Activated naive CD8-positive, alpha-beta T cell treated with anti-CD3 and anti-CD28 coated beads, Interleukin-2, amount 50 U/mL, for 16 hours (primary cell): ENCODE measurements around the gene CAT.

Experiments
- DNase-seq: peaks from one replicate; pipeline ENCODE4 v3.0.0-alpha.2; 2020; ENCODE audit warnings: low read depth, low spot score

Gene CAT

GRCh38 chr11:34495239-34495723, 56.5 kb downstream of the CAT start:
- no peak for DNase-seq

GRCh38 chr11:34495724-34496377, 57.1 kb downstream of the CAT start:
- DNase-seq = no peak

DNA sequence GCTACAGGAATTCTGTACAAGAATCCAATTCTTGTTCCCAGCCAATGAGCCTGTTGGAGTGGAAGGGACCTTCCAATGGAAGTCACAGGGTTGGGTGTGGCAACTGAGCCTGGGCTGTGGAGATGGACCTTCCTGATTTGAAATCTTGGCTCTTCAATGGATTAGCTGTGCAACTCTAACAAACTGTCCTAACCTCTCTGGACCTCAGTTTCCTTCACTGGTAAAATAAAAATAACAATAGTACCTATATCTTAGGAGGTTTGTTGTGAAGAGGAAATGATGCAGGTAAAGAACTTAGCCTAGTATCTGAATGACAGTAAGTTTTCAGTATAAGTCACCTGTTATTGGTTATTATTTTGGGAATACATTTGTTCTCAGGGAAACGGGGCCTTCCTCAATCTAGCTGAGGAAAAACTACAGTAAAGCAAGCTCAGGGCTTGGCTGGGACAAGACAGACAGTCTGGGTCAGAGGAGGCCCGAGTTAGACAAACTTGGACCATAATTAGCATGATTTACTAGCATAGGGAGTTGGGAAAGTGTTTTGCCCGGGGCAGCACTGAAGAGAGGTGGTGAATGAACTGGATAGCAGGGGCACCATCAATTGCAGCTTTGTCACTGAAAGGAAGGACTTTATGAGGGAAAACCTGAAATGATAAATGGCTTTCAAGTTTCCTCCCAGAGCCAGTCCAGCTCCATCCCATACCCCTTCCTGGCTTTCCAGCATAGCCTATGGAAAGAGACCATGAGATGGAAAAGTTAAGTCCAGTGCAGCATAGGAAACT, 61.2 kb downstream of the CAT start:
- no peak for DNase-seq

- DNase-seq = no peak
These were observed 62.8 kb downstream of the CAT start for GRCh38 chr11:34501500-34501899.

DNA sequence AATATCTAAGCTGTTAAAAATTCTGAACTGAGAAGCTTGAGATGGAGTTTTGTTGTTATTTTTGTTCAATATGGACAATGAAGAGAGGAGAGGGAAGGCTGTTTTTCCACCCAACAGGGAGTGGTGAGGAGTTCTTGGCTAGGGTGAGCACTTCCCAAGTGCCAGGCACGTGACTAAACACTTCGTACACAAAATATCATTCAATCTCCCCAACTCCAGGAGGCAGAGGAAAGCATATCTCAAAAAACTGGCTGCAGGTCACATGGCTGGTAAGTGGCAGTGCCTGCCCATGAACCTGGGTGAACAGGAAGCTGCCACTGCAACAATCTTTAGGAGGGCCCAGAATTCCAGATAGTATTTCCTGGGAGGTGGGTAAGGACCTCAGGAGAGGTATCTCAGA, 63.2 kb downstream of the CAT start:
- no peak for DNase-seq

DNA sequence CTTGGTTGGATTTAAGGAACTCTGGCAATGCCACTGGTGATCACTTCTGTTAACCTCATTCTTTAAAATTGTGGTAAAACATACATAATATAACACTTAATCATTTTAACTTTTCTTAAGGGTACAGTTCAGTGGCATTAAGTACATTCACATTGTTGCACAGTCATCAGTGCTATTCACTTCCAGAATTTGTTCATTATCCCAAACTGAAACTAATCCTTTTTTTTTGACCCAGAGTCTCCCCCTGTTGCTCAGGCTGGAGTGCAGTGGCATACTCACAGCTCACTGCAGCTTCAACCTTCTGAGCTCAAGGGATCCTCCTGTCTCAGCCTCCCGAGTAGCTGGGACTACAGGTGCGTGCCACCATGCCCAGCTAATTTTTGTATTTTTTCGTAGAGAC, 64.2 kb downstream of the CAT start:
- DNase-seq = no peak

DNA sequence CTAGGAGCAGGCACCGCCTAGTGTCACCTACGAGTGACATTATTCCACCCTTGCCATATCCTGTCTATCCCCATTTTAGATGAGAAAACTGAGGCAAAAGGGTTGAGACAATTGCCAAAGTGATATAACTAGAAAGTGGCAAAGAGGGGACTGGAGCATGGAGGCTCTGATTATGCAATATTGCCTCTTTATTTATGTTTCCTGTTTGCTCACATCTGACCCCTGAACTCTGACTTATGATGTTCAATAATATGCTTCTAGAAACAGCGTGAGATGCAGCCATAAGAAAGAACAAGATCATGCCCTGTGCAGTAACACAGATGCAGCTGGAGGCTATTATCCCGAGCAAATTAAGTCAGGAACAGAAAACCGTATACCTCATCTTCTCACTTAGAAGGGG, 67.1 kb downstream of the CAT start:
- no peak for DNase-seq

- no peak for DNase-seq
These were observed 68.4 kb downstream of the CAT start for GRCh38 chr11:34507156-34507555.

DNA sequence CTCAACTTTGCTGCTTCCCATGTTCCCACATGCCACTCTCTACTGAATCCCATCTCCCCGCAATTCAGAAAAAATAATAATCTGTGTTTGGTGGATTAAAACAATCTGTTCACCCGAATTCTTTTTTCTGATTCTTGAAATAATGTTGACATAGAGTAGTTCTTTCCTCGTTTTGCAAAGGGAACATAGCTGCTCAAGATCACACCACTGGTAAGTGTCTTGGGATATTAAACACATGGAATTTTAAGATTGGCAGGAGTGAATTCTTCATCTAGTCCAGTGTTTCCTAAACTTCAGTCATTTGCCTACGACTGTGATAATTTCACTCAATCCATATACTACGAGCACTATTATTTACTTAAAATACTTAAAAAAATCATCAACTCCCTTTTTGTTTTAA, 68.9 kb downstream of the CAT start:
- no peak for DNase-seq

GRCh38 chr11:34508524-34508923, 69.8 kb downstream of the CAT start:
- DNase-seq = no peak

DNA sequence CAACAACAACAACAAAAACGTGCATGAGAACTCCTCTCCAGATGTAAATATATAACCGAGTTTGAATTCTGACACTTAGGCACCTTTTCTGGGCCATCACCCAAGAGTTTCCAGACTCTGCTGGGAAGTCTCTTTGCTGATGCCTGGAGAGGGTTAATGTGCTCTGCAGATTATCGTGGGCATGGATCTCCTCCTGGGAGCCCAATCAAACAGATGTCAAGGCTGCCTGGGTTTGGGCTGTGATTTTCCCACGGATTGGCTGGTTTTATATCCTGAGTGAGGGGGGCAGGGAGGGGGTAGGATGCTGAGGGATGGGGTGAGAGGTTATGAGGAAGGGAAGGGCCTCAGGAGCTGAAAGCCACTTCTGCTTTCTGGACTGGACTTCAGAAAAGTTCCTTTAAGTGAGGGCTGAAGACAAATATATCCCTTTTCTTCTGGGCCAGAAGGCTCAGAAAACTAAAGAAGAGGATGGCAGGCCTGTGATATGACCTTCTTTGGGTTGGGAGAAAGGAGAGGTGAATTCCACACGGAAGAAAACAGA, 70.7 kb downstream of the CAT start:
- no peak for DNase-seq

DNA sequence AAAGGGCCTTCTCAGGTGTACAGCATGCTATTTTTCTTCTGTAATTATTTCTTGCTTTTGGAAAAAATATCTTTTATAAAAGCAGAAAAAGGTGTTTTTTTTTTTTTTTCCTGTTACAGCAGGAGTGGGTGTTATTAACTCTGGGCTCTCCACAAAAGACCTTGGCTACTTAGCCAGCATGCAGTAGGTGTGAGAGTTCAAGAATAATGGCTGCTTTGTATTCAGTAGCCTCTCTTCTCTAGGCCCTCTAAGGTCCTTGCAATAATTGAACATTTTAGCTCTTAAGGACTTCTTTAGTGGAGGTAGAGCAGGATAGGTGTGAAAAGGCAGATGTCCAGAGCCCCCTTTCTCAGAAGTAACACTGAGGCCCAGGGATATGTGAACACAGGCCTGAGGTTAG, 71.5 kb downstream of the CAT start:
- DNase-seq = no peak

DNA sequence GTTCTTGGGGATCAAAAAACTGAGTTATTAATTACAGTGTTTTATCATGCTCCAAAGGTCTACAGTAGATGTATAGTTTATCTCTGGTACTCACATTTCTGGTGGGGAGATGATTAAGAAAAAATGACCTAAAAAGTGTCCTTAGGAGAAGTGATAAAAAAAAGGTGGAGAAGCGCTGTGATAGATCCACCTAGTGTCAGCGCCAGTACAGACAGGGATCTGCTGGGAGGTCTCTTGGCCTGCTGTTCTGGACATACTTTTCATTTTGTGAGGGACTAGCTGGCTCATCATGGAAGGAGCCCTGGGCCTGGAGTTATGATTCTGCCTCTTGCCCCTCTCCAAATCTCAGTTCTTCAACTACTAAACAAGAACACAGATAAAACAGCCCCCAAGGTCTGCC, 71.9 kb downstream of the CAT start:
- no peak for DNase-seq

DNA sequence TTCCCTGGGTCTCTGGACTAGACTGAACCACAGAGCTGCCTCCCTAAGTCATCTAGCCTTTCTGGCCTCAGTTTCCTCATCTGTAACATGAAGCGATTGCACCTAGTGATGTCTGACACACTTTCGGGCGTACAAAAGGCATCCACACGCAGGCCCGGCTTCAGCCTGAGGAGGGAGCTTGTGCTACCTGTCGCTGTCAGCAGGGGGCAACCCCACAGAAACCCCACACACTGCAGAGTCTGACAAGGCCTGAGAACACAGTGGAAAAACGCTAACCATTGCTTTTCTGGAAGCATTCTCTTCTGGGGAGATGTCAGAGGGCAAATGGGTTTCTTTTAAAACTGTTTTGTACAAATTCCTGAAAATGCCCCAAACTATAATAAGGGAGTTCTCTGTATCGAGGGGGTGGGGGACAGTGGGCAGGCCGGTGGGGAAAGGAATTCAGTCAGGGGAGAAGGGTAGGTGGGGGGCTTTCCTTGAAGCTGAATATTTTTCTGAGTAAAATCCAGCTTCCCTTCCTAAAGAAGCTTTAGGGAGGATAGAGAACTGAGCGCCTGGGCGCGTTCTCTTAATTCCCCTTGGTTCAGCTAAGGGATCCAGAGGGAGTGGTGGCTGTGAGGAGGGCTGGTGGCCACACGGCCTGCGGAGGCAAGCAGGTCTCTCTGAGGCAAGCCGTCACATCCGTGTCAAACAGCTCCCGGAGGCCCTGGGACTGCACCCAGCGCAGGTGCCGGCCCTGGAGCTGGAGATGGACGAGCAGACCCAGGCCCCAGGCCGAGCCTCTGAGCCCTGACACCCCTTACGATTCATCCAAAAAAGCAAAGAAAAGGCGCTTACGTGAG, 74.3 kb downstream of the CAT start:
- peak; percentile 14 for DNase-seq

DNA sequence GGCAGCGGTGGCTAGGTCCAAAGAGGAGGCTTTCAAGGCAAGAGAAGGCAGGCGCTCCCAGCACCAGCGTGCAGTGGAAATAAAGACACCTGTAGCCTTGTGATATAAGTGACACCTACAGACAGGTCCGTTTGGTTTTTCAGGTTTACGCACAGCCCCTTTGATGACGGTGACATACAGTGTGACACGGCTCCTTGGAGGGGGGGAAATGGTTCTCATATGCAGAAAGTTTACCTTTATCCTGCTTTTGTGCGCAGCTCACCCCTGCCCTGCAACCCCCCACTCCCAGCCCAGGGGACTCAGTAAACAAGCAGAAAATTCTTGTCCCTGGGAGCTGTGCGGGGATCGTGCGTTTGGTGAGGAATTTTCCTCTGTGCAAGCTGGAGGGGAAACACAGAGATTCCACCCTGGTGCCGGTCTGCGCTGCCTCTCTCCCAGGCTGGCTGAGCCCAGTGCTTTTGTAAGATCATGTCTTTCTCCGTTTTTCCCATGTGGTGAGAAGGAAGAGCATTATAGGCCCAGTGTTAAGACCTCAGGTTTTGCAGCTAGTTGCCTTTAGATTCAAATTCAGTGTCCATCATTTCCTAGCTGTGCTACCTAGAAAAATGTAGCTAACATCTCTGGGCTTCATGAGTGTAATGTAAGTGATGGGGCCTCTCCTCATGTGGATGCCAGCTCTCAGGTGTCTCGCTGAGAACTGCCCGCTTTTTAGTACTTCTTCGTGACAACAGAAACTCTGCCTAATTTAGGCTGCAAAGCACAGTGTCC, 75.1 kb downstream of the CAT start, which contains the start of gene ELF5:
TSS of gene ELF5 (minus strand) at position 113 of the 768 bp plus-strand sequence. CDS start 8,045 bp downstream, outside the sequence.
- DNase-seq = no peak

DNA sequence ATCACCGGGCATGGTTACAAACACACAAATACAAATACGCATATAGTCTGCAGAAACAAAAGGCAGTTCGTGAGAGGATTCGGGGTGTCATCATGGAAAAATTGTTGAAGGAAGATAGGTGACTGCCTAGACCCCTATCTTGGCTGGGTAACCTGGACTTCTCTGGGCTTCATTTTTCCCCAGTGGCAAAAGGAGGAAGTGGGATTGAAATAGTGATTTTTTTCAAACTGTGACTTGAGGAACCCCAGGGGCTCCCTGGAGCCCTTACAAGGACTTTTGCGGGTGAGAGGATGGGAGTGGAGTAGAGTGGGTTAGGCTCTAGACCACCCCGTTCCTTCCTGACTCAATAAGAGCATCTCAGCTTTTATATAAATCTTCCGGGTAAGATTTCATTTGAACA, 75.9 kb downstream of the CAT start:
- no peak for DNase-seq

GRCh38 chr11:34516247-34517040, 77.7 kb downstream of the CAT start:
- DNase-seq = no peak

DNA sequence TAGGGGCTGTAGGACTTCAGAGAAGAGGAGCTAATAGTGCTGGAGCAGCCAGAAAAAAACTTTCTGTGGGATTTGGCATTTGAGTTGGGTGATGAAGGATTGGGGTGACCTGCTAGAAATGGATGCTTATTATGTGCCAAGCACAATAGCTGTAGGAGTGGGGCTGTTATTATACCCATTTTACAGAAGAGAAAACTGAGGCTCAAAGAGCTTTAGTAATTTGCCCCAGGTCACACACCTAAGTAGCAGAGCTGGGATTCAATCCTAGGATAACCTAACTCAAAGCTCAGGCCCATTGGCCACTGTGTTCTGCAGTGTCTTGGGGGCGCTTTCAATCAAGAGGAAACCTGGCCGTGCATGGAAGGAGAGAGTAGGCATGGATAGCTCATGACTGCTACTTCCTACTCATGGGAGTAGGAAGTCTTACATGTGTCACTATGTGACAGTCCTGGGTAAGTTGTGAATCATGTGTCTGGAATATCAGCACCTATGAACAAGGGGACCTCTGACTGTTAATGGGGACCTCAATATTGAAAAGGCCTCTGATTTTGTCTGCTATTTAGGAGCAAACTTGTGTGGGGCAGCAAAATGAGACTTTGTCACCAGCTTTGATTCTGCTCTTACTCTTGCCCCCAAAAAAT, 81.0 kb downstream of the CAT start:
- no peak for DNase-seq

GRCh38 chr11:34521265-34521664, 82.5 kb downstream of the CAT start:
- DNase-seq = no peak
